Measurements from ENCODE around the gene SUGCT. TPM values are rescaled to one million over a fixed set of nuclear protein-coding genes. Genes with fewer than 3 reads are reported as not detected.

The SUGCT gene
- total RNA-seq, 1 experiment from 2014 or later, result 1.5 TPM

- no peak for TF ChIP-seq EZH2 (IDR thresholded peaks at IDR 0.05; ENCODE audit: borderline replicate concordance, low read depth, low read length, poor library complexity, severe bottlenecking)
- TF ChIP-seq, protein P1, sequence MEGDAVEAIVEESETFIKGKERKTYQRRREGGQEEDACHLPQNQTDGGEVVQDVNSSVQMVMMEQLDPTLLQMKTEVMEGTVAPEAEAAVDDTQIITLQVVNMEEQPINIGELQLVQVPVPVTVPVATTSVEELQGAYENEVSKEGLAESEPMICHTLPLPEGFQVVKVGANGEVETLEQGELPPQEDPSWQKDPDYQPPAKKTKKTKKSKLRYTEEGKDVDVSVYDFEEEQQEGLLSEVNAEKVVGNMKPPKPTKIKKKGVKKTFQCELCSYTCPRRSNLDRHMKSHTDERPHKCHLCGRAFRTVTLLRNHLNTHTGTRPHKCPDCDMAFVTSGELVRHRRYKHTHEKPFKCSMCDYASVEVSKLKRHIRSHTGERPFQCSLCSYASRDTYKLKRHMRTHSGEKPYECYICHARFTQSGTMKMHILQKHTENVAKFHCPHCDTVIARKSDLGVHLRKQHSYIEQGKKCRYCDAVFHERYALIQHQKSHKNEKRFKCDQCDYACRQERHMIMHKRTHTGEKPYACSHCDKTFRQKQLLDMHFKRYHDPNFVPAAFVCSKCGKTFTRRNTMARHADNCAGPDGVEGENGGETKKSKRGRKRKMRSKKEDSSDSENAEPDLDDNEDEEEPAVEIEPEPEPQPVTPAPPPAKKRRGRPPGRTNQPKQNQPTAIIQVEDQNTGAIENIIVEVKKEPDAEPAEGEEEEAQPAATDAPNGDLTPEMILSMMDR (conservative IDR thresholded peaks at IDR 0.05; ENCODE audit: low read depth, low read length), result no peak
- Histone ChIP-seq H3K27ac (ENCODE audit: low read depth, low read length, poor library complexity, severe bottlenecking) (no peak overlapping the region), H3K9me3 (ENCODE audit: low read depth, low read length, poor library complexity, severe bottlenecking) (no peaks in the 10 kb centered on the region), H3K27me3 (replicated peaks; ENCODE audit: insufficient read depth, low read depth, low read length, poor library complexity) (no peaks in the 10 kb centered on the region), H3K36me3 (ENCODE audit: insufficient read depth, low read length, poor library complexity, severe bottlenecking) (no peaks in the 10 kb centered on the region), H3K4me3 (ENCODE audit: low read depth, low read length, poor library complexity, severe bottlenecking) (no peak overlapping the region), H3K4me1 (ENCODE audit: insufficient read depth, low read length, poor library complexity, severe bottlenecking) (no peaks in the 10 kb centered on the region)
- intact Hi-C loops (cut with micrococcal nuclease; ENCODE audit: unreplicated experiment), result no loop called here
- CTCF ChIA-PET, result no interaction called here
- POLR2A ChIA-PET (ENCODE audit: low non-redundant PET), result no interaction called here
- no peak for DNase-seq (ENCODE audit: low spot score)
- no TSS peak for BruUV-seq (replicated peaks)
Measured at GRCh38 chr7:40909346-40909980, 774.7 kb downstream of the SUGCT start.

Other genes with a start within 250 kb of the SUGCT start
- 54.2 and 56.6 TPM in 2 replicates for gene CDK13, start 184.7 kb upstream of the SUGCT start, total RNA-seq (2021)
- gene MPLKIP, start 383 bp upstream of the SUGCT start, total RNA-seq (2021), result 43.8 and 49.0 TPM in 2 replicates

Data from A673 (cell line).